Transverse colon (tissue), 4 donors: Measurements from ENCODE around the gene ARHGEF37. TPM values are rescaled to one million over a fixed set of nuclear protein-coding genes. Genes with fewer than 3 reads are reported as not detected.

Experiments
- DNase-seq: peaks from one replicate; pipeline ENCODE4 v3.0.0-alpha.2; 2019
- H3K27ac ChIP-seq, 4 donors: fragments of 200-600 bp; sonication (generic); 2 replicates each; pipeline ENCODE4 v1.5.1; 2016 to 2018; ENCODE audit warnings: inconsistent platforms in 4 of 4
- H3K27me3 ChIP-seq: fragments of 200-600 bp; sonication (generic); 2 replicates; pipeline ENCODE4 v1.5.1; 2017; ENCODE audit warnings: inconsistent platforms
- H3K36me3 ChIP-seq, 4 donors: fragments of 200-600 bp; sonication (generic); 2 replicates each; pipeline ENCODE4 v1.5.1; 2017 to 2019; ENCODE audit warnings: inconsistent platforms in 4 of 4
- H3K4me1 ChIP-seq, 4 donors: fragments of 200-600 bp; sonication (generic); 2 replicates each; pipeline ENCODE4 v1.5.1; 2017 to 2020; ENCODE audit warnings: inconsistent platforms in 4 of 4
- H3K4me3 ChIP-seq, 4 donors: fragments of 200-600 bp; sonication (generic); 1 replicate in 1 of 4; 2 replicates in 3 of 4; pipeline versions ENCODE4 v1.5.1 to v1.6.1; 2017 to 2019; ENCODE audit warnings: inconsistent platforms in 4 of 4
- H3K9me3 ChIP-seq, 2 donors: fragments of 200-600 bp; sonication (generic); 2 replicates each; pipeline ENCODE4 v1.5.1; 2017 to 2019; ENCODE audit warnings: inconsistent platforms in 2 of 2
- CTCF ChIP-seq, 5 experiments: fragments of 200-600 bp in 3 of 5; fragments of 450-650 bp in 2 of 5; sonication (generic) in 3 of 5; IDR thresholded peaks; 1 replicate in 2 of 5; 2 replicates in 3 of 5; pipeline ENCODE4 v1.5.1; 2016 to 2017; ENCODE audit warnings: antibody characterized with exemption in 5 of 5, inconsistent platforms in 3 of 5, mild to moderate bottlenecking in 2 of 5, moderate library complexity in 1 of 5
- EP300 ChIP-seq: sonication (generic); formaldehyde crosslinking; IDR thresholded peaks from one replicate; pipeline ENCODE4 v1.6.1; 2017; ENCODE audit warnings: antibody characterized with exemption, low read depth
- POLR2A ChIP-seq: fragments of 450-650 bp; IDR thresholded peaks from one replicate; pipeline ENCODE4 v1.6.1; 2016; ENCODE audit warnings: antibody characterized with exemption, mild to moderate bottlenecking, moderate library complexity
- POLR2AphosphoS5 ChIP-seq, 3 donors: sonication (generic); formaldehyde crosslinking; IDR thresholded peaks; one replicate each; pipeline ENCODE4 v1.6.1; 2016; ENCODE audit warnings: antibody characterized with exemption in 3 of 3
- WGBS, 2 donors: methylation state at CpG; one replicate each; pipeline ENCODE4 v1.1.5; 2018; ENCODE audit warnings: low coverage in 1 of 2; 5-methylcytosine and 5-hydroxymethylcytosine counted together
- in situ Hi-C, 4 donors: fragments of 200-750 bp; cut with MboI; loops; one replicate each; pipeline versions ENCODE4 v1.15.0 to v1.15.1; 2017; ENCODE audit warnings: low sequenced_read_pairs in 3 of 4, low pct_ligation_motif_present in 1 of 4, low pct_unique_long_range_greater_than_20kb in 1 of 4
- intact Hi-C: fragments of 100-400 bp; cut with DNase I; formaldehyde crosslinking; loops from one replicate; pipeline ENCODE4 v1.15.1; 2023; ENCODE audit warnings: low total_unique reads
- total RNA-seq, 4 donors: library from RNA; depleted of rRNA; stranded (reverse); fragments of >200 nt; gene quantifications; one replicate each; pipeline ENCODE4 v1.1.0, GENCODE V29; 2016

ARHGEF37 gene
- total RNA-seq, 4 donors from 2014 or later, result 14.2 to 27.5 (median 21.7) TPM

GRCh38 chr5:149598966-149599365 lies 17.7 kb downstream of the ARHGEF37 start:
- intact Hi-C loops, result no loop called here
- no peaks in the 10 kb centered on the region for H3K9me3 ChIP-seq
- whole genome bisulfite sequencing, 2 donors, result 93 to 100% methylated on average over 1 to 3 of the region's 3 CpGs

GRCh38 chr5:149599375-149599774 lies 18.1 kb downstream of the ARHGEF37 start:
- no peak for TF ChIP-seq POLR2A
- H3K27me3 ChIP-seq, result no peaks in the 10 kb centered on the region
- H3K4me1 ChIP-seq, result peaks cover 0 to 18% (median 5%) of the 10 kb centered on the region in 4 donors
- H3K27ac ChIP-seq, result no peak overlapping the region
- no peaks in the 10 kb centered on the region for H3K9me3 ChIP-seq
- WGBS, 2 donors, result 86 to 96% methylated on average over 3 to 4 of the region's 4 CpGs
- intact Hi-C loops, result no loop called here
- H3K4me3 ChIP-seq, result no peak overlapping the region
- peaks cover 0 to 8% (median 2%) of the 10 kb centered on the region in 4 donors for H3K36me3 ChIP-seq
- no peak for DNase-seq
- in situ Hi-C loops, result no loop called here

More at GRCh38 chr5:149598966-149599365, 17.7 kb downstream of the ARHGEF37 start:
- H3K27ac ChIP-seq, result no peak overlapping the region
- H3K36me3 ChIP-seq, result peaks cover 0 to 8% (median 2%) of the 10 kb centered on the region in 4 donors
- DNase-seq, result no peak
- H3K4me1 ChIP-seq, result peaks cover 0 to 14% (median 2%) of the 10 kb centered on the region in 4 donors
- TF ChIP-seq CTCF (IDR thresholded peaks at IDR 0.05), result no peak
- no peak for TF ChIP-seq POLR2AphosphoS5 (IDR thresholded peaks at IDR 0.05)
- no peak for TF ChIP-seq POLR2A
- TF ChIP-seq EP300, result no peak
- no peaks in the 10 kb centered on the region for H3K27me3 ChIP-seq
- in situ Hi-C loops, result no loop called here
- H3K4me3 ChIP-seq, result no peak overlapping the region

GRCh38 chr5:149600932-149601331 lies 19.6 kb downstream of the ARHGEF37 start:
- Histone ChIP-seq H3K9me3 (no peaks in the 10 kb centered on the region), H3K4me3 (no peak overlapping the region), H3K4me1 (peaks cover 4 to 31% (median 12%) of the 10 kb centered on the region in 4 donors), H3K27me3 (no peaks in the 10 kb centered on the region), H3K27ac (no peak overlapping the region), H3K36me3 (peaks cover 0 to 8% (median 2%) of the 10 kb centered on the region in 4 donors)
- in situ Hi-C loops, result no loop called here
- TF ChIP-seq POLR2A (no peak), EP300 (no peak), CTCF (IDR thresholded peaks at IDR 0.05) (no peak), POLR2AphosphoS5 (IDR thresholded peaks at IDR 0.05) (no peak)
- intact Hi-C loops, result no loop called here
- 86 to 87% methylated on average over 2 to 3 of the region's 3 CpGs for WGBS, 2 donors
- no peak for DNase-seq

- Histone ChIP-seq H3K9me3 (no peaks in the 10 kb centered on the region), H3K4me1 (peaks cover 8 to 42% (median 18%) of the 10 kb centered on the region in 4 donors), H3K27me3 (no peaks in the 10 kb centered on the region), H3K4me3 (no peak overlapping the region), H3K27ac (peak overlapping the region; percentile 50 to 58 (median 54)), H3K36me3 (peaks cover 0 to 8% (median 2%) of the 10 kb centered on the region in 4 donors)
- TF ChIP-seq POLR2A (no peak), EP300 (no peak), POLR2AphosphoS5 (IDR thresholded peaks at IDR 0.05) (no peak)
- in situ Hi-C loops (no loop called here), intact Hi-C loops (loop anchor here (2.0 kb wide), 1 partner anchor 40 kb away; no protein-coding TSS in a partner anchor)
- peak; percentile 41 for DNase-seq
- WGBS, 2 donors, result 61% methylated on average over 4 of the region's 4 CpGs; no CpG with 5 or more reads in 1 of the 2 donors
Measured at GRCh38 chr5:149603210-149603609, 21.9 kb downstream of the ARHGEF37 start.

GRCh38 chr5:149603920-149604319 lies 22.6 kb downstream of the ARHGEF37 start:
- intact Hi-C loops (loop anchor here (2.0 kb wide), 1 partner anchor 39 kb away; no protein-coding TSS in a partner anchor), in situ Hi-C loops (no loop called here)
- WGBS, 2 donors, result 59 to 64% methylated on average over 2 of the region's 2 CpGs
- Histone ChIP-seq H3K36me3 (peaks cover 0 to 8% (median 2%) of the 10 kb centered on the region in 4 donors), H3K27ac (peak overlapping the region; percentile 50 to 58 (median 54)), H3K4me3 (no peak overlapping the region), H3K4me1 (peaks cover 8 to 49% (median 25%) of the 10 kb centered on the region in 4 donors), H3K9me3 (no peaks in the 10 kb centered on the region), H3K27me3 (no peaks in the 10 kb centered on the region)
- no peak for TF ChIP-seq POLR2A
- no peak for TF ChIP-seq CTCF (IDR thresholded peaks at IDR 0.05)
- no peak for TF ChIP-seq EP300
- no peak for TF ChIP-seq POLR2AphosphoS5 (IDR thresholded peaks at IDR 0.05)
- DNase-seq, result no peak
